Upper lobe of left lung (tissue), 6 donors: ENCODE results near the gene CRLF2. TPM values are rescaled to one million over a fixed set of nuclear protein-coding genes. Genes with fewer than 3 reads are reported as not detected.
"Not testable (repeated sequence)": the region's sequence is repeated elsewhere in the genome, so short reads cannot be mapped to it uniquely, and the experiment has no call there.

Experiments used
- ATAC-seq, 2 donors: fragments of 200-7000 bp; cut with Tn5 transposase; one replicate each; pipeline ENCODE4 v1.9.1; 2022; ENCODE audit warnings: mild to moderate bottlenecking in 2 of 2, moderate library complexity in 2 of 2; ENCODE audit not compliant: low FRiP score in 2 of 2
- DNase-seq, 2 donors: peaks; one replicate each; pipeline ENCODE4 v3.0.0-alpha.2; 2019 to 2020
- H3K27ac ChIP-seq, 4 donors: fragments of 200-600 bp; sonication (generic); one replicate each; pipeline ENCODE4 v1.5.1; 2016 to 2019
- H3K27me3 ChIP-seq, 4 donors: fragments of 200-600 bp; sonication (generic); one replicate each; pipeline ENCODE4 v1.5.1; 2017 to 2019
- H3K36me3 ChIP-seq, 4 donors: fragments of 200-600 bp; sonication (generic); one replicate each; pipeline ENCODE4 v1.5.1; 2016 to 2019
- H3K4me1 ChIP-seq, 4 donors: fragments of 200-600 bp; sonication (generic); one replicate each; pipeline ENCODE4 v1.5.1; 2018 to 2019
- H3K4me3 ChIP-seq, 4 donors: fragments of 200-600 bp; sonication (generic); one replicate each; pipeline ENCODE4 v1.5.1; 2017 to 2019; ENCODE audit warnings: mild to moderate bottlenecking in 2 of 4, moderate library complexity in 1 of 4
- H3K9me3 ChIP-seq, 4 donors: fragments of 200-600 bp; sonication (generic); one replicate each; pipeline ENCODE4 v1.5.1; 2018 to 2019
- EP300 ChIP-seq, 4 donors: sonication (generic); formaldehyde crosslinking; IDR thresholded peaks; one replicate each; pipeline ENCODE4 v1.5.1; 2017; ENCODE audit warnings: antibody characterized with exemption in 4 of 4, control low read depth in 2 of 4
- POLR2A ChIP-seq, 4 donors: fragments of 450-650 bp; IDR thresholded peaks; one replicate each; pipeline ENCODE4 v1.5.1; 2016 to 2017; ENCODE audit warnings: antibody characterized with exemption in 4 of 4, mild to moderate bottlenecking in 2 of 4
- POLR2AphosphoS5 ChIP-seq, 2 donors: sonication (generic); formaldehyde crosslinking; IDR thresholded peaks; one replicate each; pipeline ENCODE4 v1.5.1; 2017; ENCODE audit warnings: antibody characterized with exemption in 2 of 2
- WGBS, 2 donors: methylation state at CpG; one replicate each; pipeline ENCODE4 v1.1.5; 2017 to 2018; 5-methylcytosine and 5-hydroxymethylcytosine counted together
- total RNA-seq, 6 donors: library from RNA; depleted of rRNA in 4 of 6; stranded (reverse); fragments of >200 nt in 4 of 6; gene quantifications; one replicate each; pipeline versions ENCODE4 v1.1.0 to v1.2.1, GENCODE V29; 2016 to 2021
- TF ChIP-seq, protein P1 (sequence below), 6 experiments: fragments of 450-650 bp in 4 of 6; fragments of 200-600 bp in 2 of 6; sonication (generic) in 2 of 6; IDR thresholded peaks; one replicate each; pipeline ENCODE4 v1.5.1; 2016 to 2019; ENCODE audit warnings: antibody characterized with exemption in 6 of 6
- donor health status: DM: no; HTN: no; CAD: no; lungs with moderate emphysema.
- donor health status: DM: no; HTN: yes; CAD: no; lungs with severe emphysema.

CRLF2 gene, protein sequence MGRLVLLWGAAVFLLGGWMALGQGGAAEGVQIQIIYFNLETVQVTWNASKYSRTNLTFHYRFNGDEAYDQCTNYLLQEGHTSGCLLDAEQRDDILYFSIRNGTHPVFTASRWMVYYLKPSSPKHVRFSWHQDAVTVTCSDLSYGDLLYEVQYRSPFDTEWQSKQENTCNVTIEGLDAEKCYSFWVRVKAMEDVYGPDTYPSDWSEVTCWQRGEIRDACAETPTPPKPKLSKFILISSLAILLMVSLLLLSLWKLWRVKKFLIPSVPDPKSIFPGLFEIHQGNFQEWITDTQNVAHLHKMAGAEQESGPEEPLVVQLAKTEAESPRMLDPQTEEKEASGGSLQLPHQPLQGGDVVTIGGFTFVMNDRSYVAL
- 1 to 10 TPM in 2 of 6 donors, under 1 TPM in 2, not detected in 2; 0.44 to 1.6 (median 0.76) TPM for total RNA-seq

DNA sequence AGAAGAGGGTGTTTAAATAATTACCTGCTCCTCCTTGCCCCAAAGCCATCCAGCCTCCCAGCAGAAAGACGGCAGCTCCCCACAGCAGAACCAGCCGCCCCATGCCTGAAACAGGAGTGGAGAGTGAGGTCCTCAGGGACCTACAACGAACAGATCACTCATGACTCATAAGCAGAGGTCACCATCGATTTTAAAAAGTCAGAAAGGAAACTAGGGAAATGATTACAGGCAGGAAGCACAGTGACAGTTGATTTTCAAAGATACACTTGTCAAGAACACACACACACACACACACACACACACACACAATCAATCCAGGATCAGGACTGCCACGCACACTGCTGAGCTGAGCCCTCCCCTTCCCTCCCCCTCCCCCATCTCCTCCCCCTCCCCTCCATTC lies at the start of gene CRLF2:
Gene CRLF2 (minus strand): TSS at position 118 of the 400 bp plus-strand sequence. CDS start 15 bp downstream, at position 103.
- TF ChIP-seq EP300 (IDR thresholded peaks at IDR 0.05) (no peak), POLR2AphosphoS5 (IDR thresholded peaks at IDR 0.05) (no peak), POLR2A (IDR thresholded peaks at IDR 0.05) (no peak)
- TF ChIP-seq, protein P1, sequence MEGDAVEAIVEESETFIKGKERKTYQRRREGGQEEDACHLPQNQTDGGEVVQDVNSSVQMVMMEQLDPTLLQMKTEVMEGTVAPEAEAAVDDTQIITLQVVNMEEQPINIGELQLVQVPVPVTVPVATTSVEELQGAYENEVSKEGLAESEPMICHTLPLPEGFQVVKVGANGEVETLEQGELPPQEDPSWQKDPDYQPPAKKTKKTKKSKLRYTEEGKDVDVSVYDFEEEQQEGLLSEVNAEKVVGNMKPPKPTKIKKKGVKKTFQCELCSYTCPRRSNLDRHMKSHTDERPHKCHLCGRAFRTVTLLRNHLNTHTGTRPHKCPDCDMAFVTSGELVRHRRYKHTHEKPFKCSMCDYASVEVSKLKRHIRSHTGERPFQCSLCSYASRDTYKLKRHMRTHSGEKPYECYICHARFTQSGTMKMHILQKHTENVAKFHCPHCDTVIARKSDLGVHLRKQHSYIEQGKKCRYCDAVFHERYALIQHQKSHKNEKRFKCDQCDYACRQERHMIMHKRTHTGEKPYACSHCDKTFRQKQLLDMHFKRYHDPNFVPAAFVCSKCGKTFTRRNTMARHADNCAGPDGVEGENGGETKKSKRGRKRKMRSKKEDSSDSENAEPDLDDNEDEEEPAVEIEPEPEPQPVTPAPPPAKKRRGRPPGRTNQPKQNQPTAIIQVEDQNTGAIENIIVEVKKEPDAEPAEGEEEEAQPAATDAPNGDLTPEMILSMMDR (IDR thresholded peaks at IDR 0.05): no peak
- no peaks in the 10 kb centered on the region for H3K36me3 ChIP-seq
- no peak within 1 kb of the TSS for H3K27ac ChIP-seq
- WGBS, 2 donors: 23 to 25% methylated on average over 5 of the region's 5 CpGs
- H3K4me3 ChIP-seq: no peak within 1 kb of the TSS
- H3K4me1 ChIP-seq: peaks cover 0 to 7% (median 0%) of the 10 kb centered on the region in 4 donors
- ATAC-seq (peak in 1 of 2 donors; percentile 34), DNase-seq (no peak)
- H3K9me3 ChIP-seq: no peaks in the 10 kb centered on the region
- H3K27me3 ChIP-seq: no peaks in the 10 kb centered on the region

DNA sequence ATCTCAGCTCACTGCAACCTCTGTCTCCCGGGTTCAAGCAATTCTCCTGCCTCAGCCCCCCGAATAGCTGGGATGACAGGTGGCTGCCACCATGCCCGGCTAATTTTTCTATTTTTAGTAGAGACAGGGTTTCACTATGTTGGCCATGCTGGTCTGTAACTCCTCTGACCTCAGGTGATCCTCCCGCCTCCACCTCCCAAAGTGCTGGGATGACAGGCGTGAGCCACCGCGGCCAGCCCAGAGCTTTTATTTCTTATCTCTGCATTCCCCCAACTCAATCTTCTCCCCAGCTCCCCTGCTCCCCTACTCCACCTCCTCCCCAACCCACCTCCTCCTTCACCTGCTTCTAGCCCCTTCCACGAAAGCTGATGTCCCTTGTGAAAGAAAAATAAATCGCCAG lies 49.3 kb upstream of the CRLF2 start:
- H3K4me1 ChIP-seq, DNase-seq, H3K27me3 ChIP-seq, H3K9me3 ChIP-seq, H3K36me3 ChIP-seq, ATAC-seq, H3K4me3 ChIP-seq, H3K27ac ChIP-seq: not testable (repeated sequence)
- WGBS, 2 donors: 83 to 95% methylated on average over 9 of the region's 9 CpGs

DNA sequence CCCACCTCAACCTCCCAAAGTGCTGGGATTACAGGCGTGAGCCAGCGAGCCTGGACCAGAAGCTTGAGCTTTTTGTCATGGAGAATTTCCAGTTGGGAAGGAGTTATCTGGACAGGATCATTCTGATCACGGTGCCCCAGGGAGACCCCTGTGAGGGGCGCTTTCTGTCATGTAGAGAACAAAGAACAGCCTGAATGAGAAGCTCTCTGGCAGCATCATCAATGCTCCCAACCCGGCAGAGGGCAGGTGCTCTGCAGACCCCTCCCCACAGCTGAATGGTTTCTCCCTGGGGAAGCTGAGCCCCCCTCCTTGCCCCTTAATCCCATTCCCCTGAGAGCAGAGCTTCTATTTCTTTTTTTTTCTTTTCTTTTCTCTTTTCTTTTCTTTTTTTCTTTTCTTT lies 48.8 kb upstream of the CRLF2 start:
- Histone ChIP-seq H3K27me3 (no peaks in the 10 kb centered on the region), H3K36me3 (no peaks in the 10 kb centered on the region), H3K4me3 (no peak overlapping the region), H3K27ac (no peak overlapping the region), H3K4me1 (no peaks in the 10 kb centered on the region), H3K9me3 (no peaks in the 10 kb centered on the region)
- ATAC-seq (no peak), DNase-seq (no peak)
- 62 to 66% methylated on average over 3 to 5 of the region's 5 CpGs for WGBS, 2 donors
- TF ChIP-seq POLR2AphosphoS5 (IDR thresholded peaks at IDR 0.05): no peak
- TF ChIP-seq EP300 (IDR thresholded peaks at IDR 0.05): no peak
- TF ChIP-seq POLR2A (IDR thresholded peaks at IDR 0.05): no peak
- TF ChIP-seq, protein P1 (IDR thresholded peaks at IDR 0.05): no peak

DNA sequence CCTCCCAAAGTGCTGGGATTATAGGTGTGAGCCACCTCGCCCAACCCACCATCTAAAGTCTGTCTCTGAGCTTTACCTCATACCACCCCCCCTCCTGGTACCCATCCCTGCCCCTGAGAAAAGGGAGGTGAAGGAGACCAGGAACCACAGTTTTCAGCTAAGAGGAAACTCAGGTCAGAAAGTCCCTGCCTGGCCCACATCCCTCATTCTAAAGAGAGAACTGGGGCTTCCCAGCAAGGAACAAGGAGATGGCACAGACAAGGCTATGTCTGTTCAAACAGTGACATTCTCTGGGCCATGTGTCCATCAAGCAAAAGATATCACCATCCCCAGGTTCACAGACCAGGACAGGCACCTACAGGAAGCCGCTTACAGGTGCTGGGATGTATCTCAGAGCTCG lies 40.4 kb upstream of the CRLF2 start:
- TF ChIP-seq, protein P1 (IDR thresholded peaks at IDR 0.05): no peak
- no peak for TF ChIP-seq POLR2AphosphoS5 (IDR thresholded peaks at IDR 0.05)
- no peak for TF ChIP-seq EP300 (IDR thresholded peaks at IDR 0.05)
- no peak for TF ChIP-seq POLR2A (IDR thresholded peaks at IDR 0.05)
- WGBS, 2 donors: 84 to 89% methylated on average over 3 of the region's 3 CpGs
- H3K27ac ChIP-seq: no peak overlapping the region
- ATAC-seq: no peak
- peaks cover 13 to 18% (median 16%) of the 10 kb centered on the region in 4 donors for H3K4me1 ChIP-seq
- H3K4me3 ChIP-seq: no peak overlapping the region
- H3K9me3 ChIP-seq: no peaks in the 10 kb centered on the region
- H3K36me3 ChIP-seq: no peaks in the 10 kb centered on the region
- no peaks in the 10 kb centered on the region for H3K27me3 ChIP-seq
- no peak for DNase-seq

GRCh38 chrX:1249101-1249887 lies 36.8 kb upstream of the CRLF2 start:
- peak; percentile 74 to 86 for ATAC-seq
- Histone ChIP-seq H3K27ac (peak overlapping the region; percentile 78 to 87 (median 83)), H3K36me3 (no peaks in the 10 kb centered on the region), H3K9me3 (no peaks in the 10 kb centered on the region), H3K4me3 (peak overlapping the region in 2 of 4 donors; percentile 25 to 31), H3K4me1 (peaks cover 13 to 18% (median 16%) of the 10 kb centered on the region in 4 donors), H3K27me3 (no peaks in the 10 kb centered on the region)
- WGBS, 2 donors: 2 to 9% methylated on average over 10 to 22 of the region's 22 CpGs
- DNase-seq: peak in 1 of 2 donors; percentile 77
- TF ChIP-seq POLR2AphosphoS5 (IDR thresholded peaks at IDR 0.05): peak; percentile 6 to 72
- TF ChIP-seq POLR2A (IDR thresholded peaks at IDR 0.05): peak in 1 of 4 donors; percentile 31
- TF ChIP-seq EP300 (IDR thresholded peaks at IDR 0.05): no peak
